Thyroid gland (tissue), 4 donors: ENCODE results near the gene SPOCK1. TPM values are rescaled to one million over a fixed set of nuclear protein-coding genes. Genes with fewer than 3 reads are reported as not detected.

Experiments used
- DNase-seq, 2 donors: peaks; one replicate each; pipeline ENCODE4 v3.0.0-alpha.2; 2019
- H3K27ac ChIP-seq, 3 donors: fragments of 200-600 bp; sonication (generic); 1 replicate in 2 of 3; 2 replicates in 1 of 3; pipeline ENCODE4 v1.5.1; 2016 to 2019; ENCODE audit warnings: mild to moderate bottlenecking in 1 of 3, moderate library complexity in 1 of 3
- H3K27me3 ChIP-seq: fragments of 200-600 bp; sonication (generic); one replicate; pipeline ENCODE4 v1.5.1; 2019
- H3K36me3 ChIP-seq, 2 donors: fragments of 200-600 bp; sonication (generic); one replicate each; pipeline ENCODE4 v1.5.1; 2016 to 2019
- H3K4me1 ChIP-seq, 2 donors: fragments of 200-600 bp; sonication (generic); one replicate each; pipeline ENCODE4 v1.5.1; 2017 to 2019
- H3K4me3 ChIP-seq, 3 donors: fragments of 200-600 bp; sonication (generic); replicated peaks in 1 of 3; 1 replicate in 2 of 3; 2 replicates in 1 of 3; pipeline ENCODE4 v1.5.1; 2016; ENCODE audit warnings: mild to moderate bottlenecking in 1 of 3
- H3K9me3 ChIP-seq: fragments of 200-600 bp; sonication (generic); one replicate; pipeline ENCODE4 v1.5.1; 2017
- CTCF ChIP-seq, 6 experiments: fragments of 200-600 bp in 3 of 6; fragments of 450-650 bp in 3 of 6; sonication (generic) in 3 of 6; IDR thresholded peaks; one replicate each; pipeline ENCODE4 v1.5.1; 2016 to 2019; ENCODE audit warnings: antibody characterized with exemption in 6 of 6, mild to moderate bottlenecking in 2 of 6, inconsistent platforms in 1 of 6, moderate library complexity in 1 of 6
- POLR2A ChIP-seq, 2 donors: fragments of 450-650 bp; IDR thresholded peaks; one replicate each; pipeline ENCODE4 v1.6.1; 2017; ENCODE audit warnings: antibody characterized with exemption in 2 of 2, mild to moderate bottlenecking in 2 of 2, moderate library complexity in 1 of 2
- WGBS, 2 donors: methylation state at CpG; one replicate each; pipeline ENCODE4 v1.1.5; 2017; 5-methylcytosine and 5-hydroxymethylcytosine counted together
- intact Hi-C: fragments of 100-400 bp; cut with DNase I; formaldehyde crosslinking; loops from one replicate; pipeline ENCODE4 v1.15.1; 2023
- total RNA-seq, 4 donors: library from RNA; depleted of rRNA; stranded (reverse); fragments of >200 nt; gene quantifications; one replicate each; pipeline ENCODE4 v1.2.3, GENCODE V29; 2016

Gene SPOCK1
- total RNA-seq, 4 donors from 2014 or later, result 15.8 to 34.1 (median 27.5) TPM

DNA sequence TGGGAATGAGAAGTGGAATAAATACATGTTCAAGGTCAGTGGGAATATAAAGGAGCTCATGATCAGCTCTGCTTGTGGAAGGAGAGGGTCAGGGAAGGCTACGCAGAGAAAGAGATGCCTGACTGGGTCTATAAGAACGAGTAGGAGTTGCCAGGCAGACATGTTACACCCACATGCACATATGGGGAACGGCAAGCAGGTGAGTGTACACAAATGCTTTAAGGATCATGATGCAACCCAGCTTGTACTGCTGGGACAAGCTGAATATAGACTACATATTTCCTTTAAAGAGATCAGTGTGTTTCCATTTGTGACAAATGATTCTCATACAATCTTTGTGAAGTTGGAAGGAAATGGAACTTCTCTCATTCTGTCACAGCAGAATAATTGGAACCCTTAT is 141.7 kb downstream of the SPOCK1 start:
- Histone ChIP-seq H3K36me3 (no peaks in the 10 kb centered on the region), H3K27ac (no peak overlapping the region), H3K27me3 (no peaks in the 10 kb centered on the region), H3K4me3 (no peak overlapping the region), H3K9me3 (no peaks in the 10 kb centered on the region), H3K4me1 (no peaks in the 10 kb centered on the region)
- 62 to 76% methylated on average over 3 of the region's 3 CpGs for WGBS, 2 donors
- DNase-seq, result no peak
- intact Hi-C loops, result no loop called here
- no peak for TF ChIP-seq POLR2A (IDR thresholded peaks at IDR 0.05)
- no peak for TF ChIP-seq CTCF (IDR thresholded peaks at IDR 0.05)

- intact Hi-C loops, result no loop called here
- 66 to 92% methylated on average over 4 of the region's 4 CpGs for WGBS, 2 donors
- H3K4me3 ChIP-seq, result no peak overlapping the region
- H3K36me3 ChIP-seq, result no peaks in the 10 kb centered on the region
- no peak overlapping the region for H3K27ac ChIP-seq
- H3K9me3 ChIP-seq, result no peaks in the 10 kb centered on the region
- H3K4me1 ChIP-seq, result no peaks in the 10 kb centered on the region
- DNase-seq, result no peak
- TF ChIP-seq POLR2A (IDR thresholded peaks at IDR 0.05) (no peak), CTCF (IDR thresholded peaks at IDR 0.05) (no peak)
- no peaks in the 10 kb centered on the region for H3K27me3 ChIP-seq
Observed at GRCh38 chr5:137356127-137356526, 143.0 kb downstream of the SPOCK1 start.

DNA sequence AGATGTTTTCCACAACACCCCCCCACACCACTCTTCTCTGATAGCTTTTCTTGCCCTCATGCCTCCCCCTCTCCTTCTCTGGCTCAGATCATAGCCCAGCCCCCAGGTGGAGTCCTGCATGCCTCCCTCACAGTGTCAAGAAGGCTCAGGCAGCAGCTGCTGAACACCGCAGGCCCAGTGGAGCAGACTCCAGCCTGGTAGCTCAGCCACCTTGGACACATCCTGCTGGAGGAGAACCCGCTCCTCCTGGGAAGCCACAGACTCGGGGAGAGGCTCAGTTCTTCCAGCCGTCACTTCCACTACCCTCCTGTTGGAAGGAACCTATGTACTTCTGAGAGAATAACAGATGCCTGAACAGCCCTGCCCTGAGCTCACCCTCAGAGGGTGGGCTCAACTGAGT is 143.4 kb downstream of the SPOCK1 start:
- no peak overlapping the region for H3K4me3 ChIP-seq
- no peak overlapping the region for H3K27ac ChIP-seq
- H3K4me1 ChIP-seq, result no peaks in the 10 kb centered on the region
- H3K9me3 ChIP-seq, result no peaks in the 10 kb centered on the region
- no peak for DNase-seq
- intact Hi-C loops, result no loop called here
- no peaks in the 10 kb centered on the region for H3K27me3 ChIP-seq
- 86 to 91% methylated on average over 4 of the region's 4 CpGs for WGBS, 2 donors
- H3K36me3 ChIP-seq, result no peaks in the 10 kb centered on the region
- TF ChIP-seq CTCF (IDR thresholded peaks at IDR 0.05), result no peak
- no peak for TF ChIP-seq POLR2A (IDR thresholded peaks at IDR 0.05)

- Histone ChIP-seq H3K4me1 (no peaks in the 10 kb centered on the region), H3K9me3 (no peaks in the 10 kb centered on the region), H3K27ac (no peak overlapping the region), H3K27me3 (no peaks in the 10 kb centered on the region), H3K4me3 (no peak overlapping the region), H3K36me3 (no peaks in the 10 kb centered on the region)
- DNase-seq, result no peak
- WGBS, 2 donors, result 92 to 94% methylated on average over 5 of the region's 5 CpGs
- TF ChIP-seq POLR2A (IDR thresholded peaks at IDR 0.05) (no peak), CTCF (IDR thresholded peaks at IDR 0.05) (no peak)
- intact Hi-C loops, result no loop called here
Observed at GRCh38 chr5:137352095-137352494, 147.0 kb downstream of the SPOCK1 start.

DNA sequence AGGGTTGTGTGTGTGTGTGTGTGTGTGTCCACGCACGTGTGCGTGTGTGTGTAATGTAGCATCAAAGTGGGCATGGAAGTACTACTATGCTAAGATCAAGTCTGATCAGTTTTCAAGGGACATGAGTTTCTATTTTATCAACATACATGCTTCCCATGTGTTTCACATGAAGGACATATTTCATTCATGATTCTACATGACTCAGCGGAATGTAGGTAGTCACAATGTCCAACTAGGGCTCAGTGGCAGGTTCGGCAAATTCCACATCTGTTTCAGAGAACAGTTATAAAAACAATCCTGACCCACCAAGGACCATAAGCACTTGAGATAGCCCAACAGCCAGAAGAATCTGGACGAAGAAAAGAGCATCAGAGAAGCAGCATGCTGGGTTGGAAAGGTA is 148.3 kb downstream of the SPOCK1 start:
- H3K27me3 ChIP-seq, result no peaks in the 10 kb centered on the region
- no peaks in the 10 kb centered on the region for H3K4me1 ChIP-seq
- H3K9me3 ChIP-seq, result no peaks in the 10 kb centered on the region
- TF ChIP-seq POLR2A (IDR thresholded peaks at IDR 0.05), result no peak
- no peak for TF ChIP-seq CTCF (IDR thresholded peaks at IDR 0.05)
- intact Hi-C loops, result no loop called here
- no peak overlapping the region for H3K27ac ChIP-seq
- no peak overlapping the region for H3K4me3 ChIP-seq
- DNase-seq, result no peak
- no peaks in the 10 kb centered on the region for H3K36me3 ChIP-seq
- 76 to 93% methylated on average over 6 of the region's 6 CpGs for WGBS, 2 donors
